HG03442 (cell line): ENCODE data around the gene CPNE4.
"Not testable (repeated sequence)": the region's sequence is repeated elsewhere in the genome, so short reads cannot be mapped to it uniquely, and the experiment has no call there.

Experiments
- ATAC-seq: cut with Tn5 transposase; IDR thresholded peaks from one replicate; pipeline ENCODE4 v1.9.1; 2021; ENCODE audit warnings: mild to moderate bottlenecking, moderate library complexity; ENCODE audit not compliant: unreplicated experiment

CPNE4 gene

DNA sequence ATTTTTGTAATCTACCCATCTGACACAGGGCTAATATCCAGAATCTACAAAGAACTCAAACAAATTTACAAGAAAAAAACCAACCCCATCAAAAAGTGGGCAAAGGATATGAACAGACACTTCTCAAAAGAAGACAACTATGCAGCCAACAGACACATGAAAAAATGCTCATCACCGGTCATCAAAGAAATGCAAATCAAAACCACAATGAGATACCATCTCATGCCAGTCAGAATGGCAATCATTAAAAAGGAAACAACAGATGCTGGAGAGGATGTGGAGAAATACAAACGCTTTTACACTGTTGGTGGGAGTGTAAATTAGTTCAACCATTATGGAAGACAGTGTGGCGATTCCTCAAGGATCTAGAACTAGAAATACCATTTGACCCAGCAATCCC lies 548.3 kb downstream of the CPNE4 start:
- not testable (repeated sequence) for ATAC-seq

DNA sequence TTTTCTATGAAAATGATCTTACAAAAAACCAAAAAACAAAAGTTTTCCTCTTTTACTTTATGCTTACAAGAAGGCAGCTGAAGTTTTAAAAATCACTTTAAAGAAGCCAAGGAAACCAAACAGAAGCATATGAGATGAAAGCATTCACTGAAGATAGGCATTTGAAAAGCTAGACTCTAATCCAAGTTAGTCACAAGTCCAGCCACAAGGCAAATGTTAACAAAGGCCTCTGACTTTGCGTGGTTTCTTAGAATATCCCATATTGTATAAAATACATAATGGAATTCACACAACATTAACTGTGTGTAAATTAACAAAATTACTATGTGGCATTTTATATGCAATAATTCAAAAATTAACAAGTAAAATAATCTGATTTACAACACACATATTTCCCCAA lies 549.7 kb downstream of the CPNE4 start:
- ATAC-seq = no peak

DNA sequence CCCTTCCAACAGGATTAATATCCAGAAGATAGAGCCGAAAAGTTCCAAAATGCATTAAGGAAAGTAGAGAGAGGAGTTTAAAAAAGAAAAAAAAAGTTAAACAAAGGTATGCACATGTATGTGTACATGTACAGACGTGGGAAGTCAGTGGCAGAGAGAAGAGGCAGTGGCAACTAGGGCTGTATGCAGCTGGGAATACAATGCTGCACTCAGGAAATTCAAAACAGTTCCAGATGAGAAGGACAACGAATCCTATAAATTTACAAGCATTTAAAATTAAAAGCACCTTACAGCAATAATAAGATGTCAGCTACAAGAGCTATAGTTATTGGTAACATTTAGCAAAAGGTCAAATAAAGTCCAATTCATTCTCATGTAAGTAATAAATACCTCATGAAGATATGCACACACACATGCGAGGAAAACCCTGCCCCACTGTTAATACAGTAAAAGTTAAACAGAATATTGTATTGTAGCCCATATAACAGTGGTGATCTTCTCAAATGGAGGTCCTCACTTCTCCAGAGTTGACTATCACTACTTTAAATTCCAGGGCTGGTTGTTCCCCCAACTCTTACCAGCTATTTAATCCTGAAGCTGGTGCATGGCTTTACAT lies 550.2 kb downstream of the CPNE4 start:
- ATAC-seq = no peak
